HG03558 (cell line): Measurements from ENCODE around the gene SLAMF1.
"Not testable (repeated sequence)": the region's sequence is repeated elsewhere in the genome, so short reads cannot be mapped to it uniquely, and the experiment has no call there.

ENCODE experiments used
- ATAC-seq: cut with Tn5 transposase; IDR thresholded peaks from one replicate; pipeline ENCODE4 v1.9.1; 2021; ENCODE audit warnings: moderate number of reproducible peaks; ENCODE audit not compliant: unreplicated experiment; ENCODE audit errors: extremely low read depth

Gene SLAMF1, protein sequence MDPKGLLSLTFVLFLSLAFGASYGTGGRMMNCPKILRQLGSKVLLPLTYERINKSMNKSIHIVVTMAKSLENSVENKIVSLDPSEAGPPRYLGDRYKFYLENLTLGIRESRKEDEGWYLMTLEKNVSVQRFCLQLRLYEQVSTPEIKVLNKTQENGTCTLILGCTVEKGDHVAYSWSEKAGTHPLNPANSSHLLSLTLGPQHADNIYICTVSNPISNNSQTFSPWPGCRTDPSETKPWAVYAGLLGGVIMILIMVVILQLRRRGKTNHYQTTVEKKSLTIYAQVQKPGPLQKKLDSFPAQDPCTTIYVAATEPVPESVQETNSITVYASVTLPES

DNA sequence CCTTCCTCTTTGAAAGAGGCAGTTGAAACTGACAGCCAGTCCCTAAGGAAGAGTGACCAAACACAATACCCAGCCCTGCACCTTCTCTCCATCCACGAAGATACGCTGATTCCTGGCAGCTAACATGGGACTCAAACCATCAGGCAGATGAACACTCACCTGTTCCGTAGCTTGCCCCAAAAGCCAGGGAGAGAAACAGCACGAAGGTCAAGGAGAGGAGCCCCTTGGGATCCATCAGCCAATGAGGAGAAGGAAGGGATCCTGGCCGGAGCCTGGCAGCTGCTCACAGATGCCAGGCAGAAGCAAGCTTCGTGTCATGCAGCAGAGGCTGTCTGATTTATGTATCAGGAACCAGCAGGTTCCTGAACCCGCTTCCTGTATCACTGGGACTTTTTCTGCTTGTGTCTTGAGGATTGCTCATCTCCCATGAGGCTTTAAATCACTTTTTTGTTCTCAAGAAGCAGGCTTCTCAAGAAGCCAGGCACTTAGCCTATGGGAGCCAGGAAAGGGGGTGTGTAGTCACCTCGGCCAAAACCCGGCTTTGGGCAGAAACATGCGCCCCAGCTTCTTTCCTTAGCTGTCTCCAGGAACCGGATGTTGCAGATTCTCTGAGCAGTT is at the start of gene SLAMF1:
TSS of gene SLAMF1 (minus strand) at position 334 of the 618 bp plus-strand sequence. CDS start at position 235, 99 bp downstream.
- ATAC-seq = peak; percentile 44

DNA sequence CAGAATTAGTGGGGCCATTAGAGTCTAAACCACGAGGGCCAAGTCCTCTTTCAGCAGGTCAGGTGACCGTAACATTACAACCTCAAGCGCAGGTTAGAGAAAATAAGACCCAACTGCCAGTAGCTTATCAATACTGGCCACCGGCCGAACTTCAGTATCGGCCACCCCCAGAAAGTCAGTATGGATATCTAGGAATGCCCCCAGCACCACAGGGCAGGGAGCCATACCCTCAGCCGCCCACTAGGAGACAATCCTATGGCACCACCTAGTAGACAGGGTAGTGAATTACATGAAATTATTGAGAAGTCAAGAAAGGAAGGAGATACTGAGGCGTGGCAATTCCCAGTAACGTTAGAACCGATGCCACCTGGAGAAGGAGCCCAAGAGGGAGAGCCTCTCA is 45.5 kb upstream of the SLAMF1 start:
- not testable (repeated sequence) for ATAC-seq

DNA sequence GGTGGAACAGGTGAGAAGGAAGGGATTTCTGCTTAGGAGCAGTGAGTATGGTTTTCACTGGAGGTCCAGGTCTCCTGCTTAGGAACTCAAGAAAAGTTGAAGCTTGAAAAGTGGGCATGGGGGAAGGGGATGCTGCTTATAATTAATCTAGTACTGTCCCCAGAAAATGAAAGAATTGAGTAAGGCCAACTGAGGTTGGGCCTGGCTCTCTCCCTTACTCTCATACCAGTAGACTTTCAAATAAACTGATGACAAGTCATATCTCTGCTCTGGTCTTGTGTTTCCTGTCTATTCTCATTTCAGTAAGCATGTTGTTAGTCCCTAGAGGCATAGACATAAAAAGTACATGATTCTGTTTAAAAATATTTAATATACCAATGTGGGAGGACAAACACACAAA is 38.4 kb upstream of the SLAMF1 start:
- ATAC-seq = no peak

DNA sequence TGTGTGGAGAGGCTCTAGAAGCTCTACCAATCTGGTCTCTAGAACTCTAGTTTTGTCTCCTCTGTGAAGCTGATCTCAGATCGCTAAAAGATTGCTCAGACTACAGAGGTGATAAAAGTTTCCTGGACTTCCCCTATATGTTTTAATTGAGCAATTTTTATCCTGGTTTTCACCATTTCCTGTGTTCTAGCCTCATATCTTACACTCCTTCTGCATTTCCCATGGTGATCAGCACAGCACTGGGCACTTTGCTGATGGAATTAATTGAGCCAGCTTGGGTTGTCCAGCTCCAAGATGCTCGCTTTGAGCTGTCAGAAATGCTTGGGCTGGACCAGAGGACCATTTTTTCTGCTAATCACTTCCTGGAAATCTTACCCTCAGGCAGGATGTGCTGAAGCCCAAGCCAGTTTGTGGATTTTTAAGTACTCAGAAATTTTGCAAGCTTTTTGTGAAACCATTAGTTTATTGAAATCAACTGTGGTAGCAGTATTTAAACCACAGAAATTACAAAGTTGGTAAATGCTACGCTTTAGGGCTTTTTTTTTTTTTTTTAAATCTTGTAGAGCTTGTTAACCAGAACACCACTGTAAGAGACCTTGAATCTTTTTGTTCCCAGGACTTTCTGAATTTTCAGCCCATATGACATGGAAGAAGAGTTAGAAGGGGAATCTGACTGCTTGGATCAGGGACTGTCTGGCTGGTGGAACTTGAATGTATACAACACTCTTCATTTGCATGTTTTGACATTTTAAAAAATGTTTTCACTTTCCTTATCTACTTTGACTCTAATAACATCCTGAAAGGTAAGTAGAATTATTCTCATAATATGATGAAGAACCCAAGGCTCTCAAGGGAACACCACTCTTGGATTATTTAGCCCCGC is 36.4 kb upstream of the SLAMF1 start:
- no peak for ATAC-seq

DNA sequence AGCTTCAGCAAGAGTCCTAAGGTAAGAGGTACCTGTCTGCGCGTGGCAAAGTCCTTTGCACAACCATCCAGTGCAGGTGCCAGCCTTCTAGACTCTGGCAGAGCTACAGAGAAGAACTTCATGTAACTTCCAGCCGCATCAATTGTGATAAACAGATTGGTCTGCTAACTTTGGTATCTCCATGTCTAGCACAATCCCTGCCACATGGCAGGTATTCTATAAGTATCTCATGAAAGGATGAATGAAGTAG is 35.0 kb upstream of the SLAMF1 start:
- ATAC-seq = no peak

DNA sequence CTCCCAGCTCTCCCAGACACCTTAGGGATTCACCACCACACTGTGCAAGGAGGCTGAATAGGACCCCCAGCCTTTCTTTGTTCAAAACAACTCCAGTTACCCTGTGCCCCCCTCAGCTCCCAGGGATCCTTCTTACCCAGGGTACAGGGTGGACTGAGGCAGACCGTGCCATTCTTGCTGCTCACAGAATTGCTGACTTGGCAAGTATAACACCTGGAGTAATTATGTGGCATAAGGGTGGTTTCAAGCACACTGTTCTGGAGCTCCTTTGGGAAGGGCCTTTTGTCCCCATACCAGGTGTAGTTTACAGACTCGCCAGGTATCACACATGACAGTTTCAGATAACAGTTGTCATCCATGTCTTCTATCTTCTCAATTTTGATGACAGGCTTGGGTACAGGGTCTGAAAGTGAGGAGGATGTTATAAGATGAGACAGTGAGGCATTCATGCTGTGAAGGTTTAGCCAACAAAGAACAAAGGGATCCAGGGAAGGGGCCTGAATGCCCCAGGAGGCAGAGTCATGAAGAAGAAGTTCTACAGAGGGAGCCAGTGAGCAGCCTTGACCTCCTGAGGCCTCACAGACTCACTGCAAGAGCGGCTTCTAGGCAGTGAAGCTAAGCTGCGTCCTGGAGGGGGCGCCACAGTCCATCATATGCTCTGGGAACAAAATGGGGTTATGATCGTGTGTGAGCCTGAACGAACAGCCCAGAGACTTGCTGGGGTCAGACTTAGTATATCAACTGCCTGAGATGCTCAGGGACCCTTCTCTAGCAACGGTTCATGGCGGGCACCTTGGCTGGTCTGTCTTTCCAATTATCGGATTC is 34.4 kb upstream of the SLAMF1 start:
- ATAC-seq = no peak

DNA sequence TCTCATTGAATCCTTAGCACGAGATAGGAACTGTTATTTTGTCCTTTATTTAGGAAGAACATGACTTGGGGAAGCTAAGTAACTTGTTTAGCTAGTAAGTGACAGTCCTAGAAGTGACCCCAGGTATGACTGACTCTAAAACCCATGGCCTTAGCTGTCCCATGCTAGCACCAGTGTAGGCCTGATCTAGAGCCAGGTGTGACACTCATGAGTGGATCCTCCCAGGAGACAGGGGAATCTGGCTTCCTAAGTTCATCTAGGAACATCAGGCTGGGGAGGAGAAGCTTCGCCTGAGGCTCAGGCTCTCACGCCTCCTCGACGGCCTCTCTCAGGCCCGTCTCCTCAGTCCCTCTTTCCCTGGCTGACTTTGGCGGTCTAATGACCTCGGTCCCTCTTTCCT is 33.6 kb upstream of the SLAMF1 start:
- ATAC-seq = no peak

DNA sequence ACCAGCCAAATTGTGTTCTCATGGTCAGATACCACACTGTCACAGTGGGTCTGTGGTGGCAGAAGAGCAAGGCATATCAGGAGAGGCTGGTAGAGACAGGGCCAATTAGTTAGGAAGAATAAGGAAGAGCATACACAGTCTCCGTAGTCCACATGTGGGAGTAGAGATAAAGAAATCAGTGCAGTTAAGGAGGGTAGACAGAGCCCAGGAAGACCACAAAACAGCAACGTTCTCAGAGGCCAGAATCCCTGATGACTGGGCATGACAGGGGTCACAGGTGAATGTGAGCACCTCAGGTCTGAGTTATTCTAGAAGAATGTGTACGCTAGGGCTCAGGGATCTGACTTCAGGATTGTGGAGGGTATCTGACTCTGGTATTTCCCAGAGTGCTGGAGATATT is 33.0 kb upstream of the SLAMF1 start:
- ATAC-seq = no peak

DNA sequence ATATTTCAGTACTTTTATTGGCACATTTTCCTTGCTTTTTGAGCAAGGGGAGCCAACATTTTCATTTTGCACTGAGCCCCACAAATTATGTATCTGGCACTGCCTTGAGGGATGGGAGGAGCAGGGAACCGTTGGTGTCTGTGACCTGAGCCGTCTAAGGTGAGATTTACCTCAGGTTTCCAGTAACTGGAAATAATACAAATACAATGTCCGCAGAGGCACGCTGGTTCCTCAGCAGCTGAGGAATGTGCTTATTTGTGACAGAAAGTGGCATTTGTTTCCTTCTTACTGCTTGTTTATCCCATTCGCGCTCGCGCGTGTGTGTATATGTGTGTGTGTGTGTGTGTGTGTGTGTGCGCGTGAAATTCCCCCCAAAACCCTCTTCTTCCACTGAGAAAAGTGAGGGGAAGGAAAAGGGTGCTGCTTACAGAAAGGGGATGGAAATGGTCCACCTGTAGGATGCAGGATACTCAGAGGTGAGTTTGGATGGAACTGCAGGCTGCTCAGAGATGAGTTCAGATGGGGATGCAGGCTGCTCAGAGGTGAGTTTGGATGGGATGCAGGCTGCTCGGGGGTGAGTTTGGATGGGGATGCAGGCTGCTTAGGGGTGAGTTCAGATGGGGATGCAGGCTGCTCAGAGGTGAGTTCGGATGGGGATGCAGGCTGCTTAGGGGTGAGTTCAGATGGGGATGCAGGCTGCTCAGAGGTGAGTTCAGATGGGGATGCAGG is 30.2 kb upstream of the SLAMF1 start:
- ATAC-seq = no peak

DNA sequence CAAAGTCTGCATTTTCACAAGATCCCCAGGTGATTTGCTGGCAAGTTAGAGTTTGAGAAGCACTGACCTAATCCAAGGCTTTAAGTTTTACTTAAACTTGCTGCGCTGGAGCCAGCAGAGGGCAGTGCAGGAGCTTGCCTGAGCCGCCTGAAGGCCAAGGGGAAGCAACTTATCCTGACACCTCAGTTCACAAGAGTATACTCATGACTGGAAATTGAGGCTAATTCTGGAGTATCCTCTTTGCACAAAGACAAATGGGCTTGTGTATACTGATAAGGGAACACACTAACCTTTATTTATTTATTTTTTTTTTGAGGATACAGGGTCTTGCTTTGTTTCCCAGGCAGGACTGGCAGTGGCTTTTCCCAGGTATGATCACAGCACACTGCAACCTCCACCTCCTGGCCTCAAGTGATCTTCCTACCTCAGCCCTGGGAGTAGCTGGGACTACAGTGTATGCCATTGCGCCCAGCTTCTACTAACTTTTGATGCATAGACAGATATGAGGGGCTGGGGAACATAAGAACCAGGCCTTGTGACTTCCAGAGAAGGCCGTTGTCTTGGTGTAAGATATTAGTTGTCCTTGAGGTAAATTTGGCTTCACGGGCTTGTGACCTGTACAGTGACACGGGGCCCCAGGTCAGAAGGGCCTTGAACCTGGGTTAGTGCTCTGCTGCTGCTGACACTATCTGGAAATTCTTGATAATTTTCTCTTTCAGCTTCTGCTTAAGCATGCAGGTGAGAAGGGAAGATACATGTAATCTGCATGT is 29.0 kb upstream of the SLAMF1 start:
- ATAC-seq = no peak

DNA sequence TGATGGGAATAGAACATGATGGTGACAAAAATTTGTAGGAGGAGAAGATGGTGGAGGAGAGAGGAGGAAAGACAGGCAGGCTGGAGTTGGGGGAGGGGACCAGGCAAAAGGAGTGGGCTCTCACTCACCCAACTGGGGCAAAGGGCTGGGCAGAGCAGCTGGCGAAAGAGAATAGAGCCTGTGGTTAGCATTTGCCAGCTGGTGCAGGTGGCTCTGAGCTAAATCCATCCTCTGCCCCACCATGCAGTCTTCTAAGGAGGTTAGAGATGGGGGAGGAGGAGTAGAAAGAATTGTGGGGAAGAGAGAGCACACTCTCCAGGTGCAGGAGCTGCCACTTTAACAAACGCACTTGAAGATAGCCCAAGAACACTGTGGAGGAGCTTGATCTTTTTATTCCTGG is 27.6 kb upstream of the SLAMF1 start:
- no peak for ATAC-seq

DNA sequence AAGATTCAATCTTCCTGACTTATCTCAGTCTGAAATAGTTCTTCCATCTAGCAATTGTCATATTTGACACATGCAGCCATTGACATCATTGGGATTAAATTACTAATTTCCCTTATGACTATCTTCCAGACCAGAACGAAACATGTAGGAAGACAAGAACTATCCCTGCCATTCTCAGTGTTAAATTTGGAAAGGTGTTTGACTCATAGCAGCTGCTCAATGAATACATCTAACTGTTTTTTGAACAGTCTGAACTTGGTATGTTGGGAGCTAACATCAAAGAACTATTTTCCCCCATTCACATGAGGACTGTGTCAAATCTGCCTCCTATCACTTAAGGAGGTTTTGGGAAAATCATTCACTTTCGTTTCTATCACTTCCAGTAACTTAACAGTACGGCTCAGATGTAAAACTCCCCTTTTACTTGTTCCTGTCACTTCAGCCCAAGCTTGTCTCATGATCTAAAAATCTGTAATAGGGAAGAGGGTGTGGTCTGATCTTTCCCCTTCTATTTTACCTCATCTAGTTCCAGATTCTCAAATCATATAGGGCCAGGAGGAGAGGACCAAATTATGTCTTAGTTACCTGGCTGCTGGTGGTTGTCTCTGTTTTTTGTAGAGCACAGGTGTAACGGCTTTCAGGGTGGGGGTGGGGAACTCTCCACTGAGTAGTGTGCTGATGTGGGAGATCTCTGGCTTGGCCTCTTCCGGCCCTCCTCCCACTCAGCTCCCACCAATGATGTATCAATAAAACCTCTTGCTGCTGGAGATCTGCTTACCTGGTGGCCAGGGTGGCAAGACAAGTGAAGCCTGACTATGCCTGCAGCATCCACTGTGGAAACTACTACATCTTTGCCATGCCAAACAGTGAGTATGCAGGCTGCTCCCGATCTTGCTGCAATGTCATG is 26.2 kb upstream of the SLAMF1 start:
- ATAC-seq = no peak

DNA sequence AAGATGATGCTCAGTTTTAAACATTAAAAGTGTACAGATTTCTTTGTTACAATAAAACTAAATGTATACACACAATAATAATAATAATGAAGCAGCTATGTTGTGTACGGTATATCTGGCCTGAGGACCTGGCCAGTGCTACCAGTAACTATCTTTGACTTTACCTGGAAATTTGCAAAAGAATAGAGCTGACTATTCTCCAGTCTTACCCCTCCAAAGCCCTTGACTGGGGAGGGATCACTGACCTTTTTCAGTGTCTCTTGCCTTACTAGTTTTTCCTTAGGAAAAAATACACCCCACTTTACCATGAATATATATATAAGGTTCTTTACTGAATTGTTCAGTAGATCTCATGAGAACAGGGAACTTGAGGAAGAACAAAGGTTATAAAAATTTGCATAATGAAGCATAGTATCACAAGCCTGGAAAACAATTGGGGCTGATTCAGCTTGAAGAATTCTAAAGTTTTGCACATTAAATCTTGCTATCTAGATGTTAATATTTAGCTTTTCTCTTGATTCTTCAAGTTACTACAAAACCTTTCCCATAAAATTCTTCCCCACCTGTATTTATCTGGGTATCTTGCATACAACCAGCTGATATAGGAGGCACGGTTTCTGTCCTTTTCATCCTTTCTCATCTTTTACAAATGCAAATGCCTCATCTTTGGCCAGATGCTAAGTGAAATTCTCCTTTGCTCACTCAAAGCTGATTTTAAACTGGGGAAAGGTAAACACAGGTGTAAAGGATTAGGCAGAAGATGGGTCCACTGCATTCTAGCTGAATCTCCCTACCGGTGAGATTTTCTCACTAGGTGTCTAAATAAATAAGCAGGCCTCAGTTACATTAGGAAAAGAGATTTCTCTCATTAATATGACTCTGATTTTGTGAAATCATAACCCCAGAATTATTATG is 25.0 kb upstream of the SLAMF1 start:
- ATAC-seq = no peak

DNA sequence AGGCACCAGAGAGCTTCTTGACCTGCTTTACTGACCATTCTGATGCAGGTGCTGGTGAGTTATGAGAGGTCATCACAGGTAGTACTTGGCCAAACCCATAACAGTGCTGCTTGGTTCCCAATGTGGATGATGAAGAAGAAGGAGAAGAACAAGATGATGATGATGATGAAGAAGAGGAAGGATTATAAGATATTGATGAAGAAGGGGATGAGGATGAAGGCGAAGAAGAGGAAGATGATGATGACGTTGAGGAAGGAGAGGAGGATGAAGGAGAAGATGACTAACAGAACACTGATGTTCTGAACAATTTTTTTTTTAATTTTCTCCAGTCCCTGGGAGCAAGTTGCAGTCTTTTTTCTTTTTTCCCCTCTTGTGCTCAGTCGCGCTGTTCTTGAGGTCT is 23.9 kb upstream of the SLAMF1 start:
- ATAC-seq = no peak

DNA sequence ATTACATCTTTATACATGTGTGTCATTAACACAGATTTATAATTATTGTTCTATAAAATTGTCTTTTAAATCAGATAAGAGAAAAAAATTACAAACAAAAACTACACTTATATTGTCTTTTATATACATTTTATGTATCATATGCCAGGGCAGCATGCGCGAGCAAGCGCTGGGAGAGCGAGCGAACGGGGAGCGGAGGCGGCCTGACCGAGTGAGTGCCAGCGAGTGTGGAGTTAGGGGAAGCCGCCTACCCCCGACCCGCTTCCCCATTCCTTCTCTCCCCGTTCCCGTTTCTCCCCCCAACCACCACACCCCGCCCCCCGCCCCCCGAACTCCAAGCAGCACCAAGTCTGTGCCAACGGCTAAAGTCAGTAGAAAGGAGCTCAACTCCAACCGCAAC is 23.0 kb upstream of the SLAMF1 start:
- ATAC-seq = no peak

DNA sequence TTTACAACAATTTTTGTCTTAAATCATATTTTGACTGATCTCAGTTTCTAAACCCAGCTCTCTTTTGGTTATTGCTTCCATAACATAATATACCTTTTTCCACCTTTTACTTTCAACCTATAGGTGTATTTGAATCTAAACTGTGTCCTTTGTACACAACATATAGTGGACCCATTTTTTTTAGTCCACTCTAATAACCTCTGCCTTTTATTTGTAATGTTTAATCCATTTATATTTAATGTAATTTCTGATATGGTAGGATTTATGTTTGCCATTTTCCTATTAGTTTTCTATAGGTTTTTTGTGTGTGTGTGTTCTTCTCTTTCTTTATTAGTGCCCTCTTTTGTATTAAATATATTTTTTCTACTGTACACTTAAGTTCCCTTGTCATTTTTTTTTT is 22.4 kb upstream of the SLAMF1 start:
- ATAC-seq = no peak

DNA sequence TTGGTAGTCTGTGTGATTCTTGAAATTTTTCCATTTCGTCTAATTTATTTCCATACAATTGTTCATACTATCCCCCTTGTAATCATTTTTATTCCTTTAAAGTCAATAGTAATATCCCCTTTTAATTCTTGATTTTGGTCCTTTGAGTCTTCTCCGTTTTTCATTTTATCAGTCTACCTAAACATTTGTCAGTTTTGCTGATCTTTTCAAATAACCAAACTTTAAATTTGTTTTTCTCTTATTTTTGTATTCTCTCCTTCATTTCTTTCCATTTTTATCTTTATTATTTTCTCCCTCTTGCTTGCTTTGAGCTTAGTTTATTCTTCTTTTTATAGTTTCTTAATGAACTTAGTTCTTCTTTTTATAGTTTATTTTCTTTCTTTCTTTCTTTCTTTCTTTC is 21.1 kb upstream of the SLAMF1 start:
- no peak for ATAC-seq
